Breast epithelium (tissue), 4 donors: ENCODE measurements around the gene KLHL36. TPM values are rescaled to one million over a fixed set of nuclear protein-coding genes. Genes with fewer than 3 reads are reported as not detected.

ENCODE experiments used
- DNase-seq, 2 donors: peaks; one replicate each; pipeline ENCODE4 v3.0.0-alpha.2; 2019; ENCODE audit warnings: low spot score in 2 of 2
- H3K27ac ChIP-seq, 2 donors: fragments of 200-600 bp; sonication (generic) in 1 of 2; one replicate each; pipeline ENCODE4 v1.5.1; 2016 to 2019; ENCODE audit warnings: mild to moderate bottlenecking in 1 of 2
- H3K27me3 ChIP-seq, 2 donors: fragments of 200-600 bp; sonication (generic) in 1 of 2; one replicate each; pipeline versions ENCODE4 v1.5.1 to v1.6.0; 2017 to 2019; ENCODE audit warnings: control low read depth in 1 of 2, mild to moderate bottlenecking in 1 of 2
- H3K36me3 ChIP-seq: fragments of 200-600 bp; one replicate; pipeline ENCODE4 v1.5.1; 2019
- H3K4me1 ChIP-seq, 2 donors: fragments of 200-600 bp; sonication (generic); one replicate each; pipeline ENCODE4 v1.5.1; 2016 to 2019; ENCODE audit warnings: control low read depth in 1 of 2
- H3K4me3 ChIP-seq, 3 donors: fragments of 200-600 bp; sonication (generic); 1 replicate in 2 of 3; 2 replicates in 1 of 3; pipeline ENCODE4 v1.5.1; 2016 to 2019; ENCODE audit warnings: mild to moderate bottlenecking in 3 of 3, moderate library complexity in 2 of 3
- H3K9me3 ChIP-seq, 2 donors: fragments of 200-600 bp; sonication (generic) in 1 of 2; one replicate each; pipeline ENCODE4 v1.5.1; 2016 to 2019; ENCODE audit warnings: control low read depth in 1 of 2
- CTCF ChIP-seq, 3 donors: fragments of 450-650 bp; IDR thresholded peaks; one replicate each; pipeline ENCODE4 v1.5.1; 2016 to 2017; ENCODE audit warnings: antibody characterized with exemption in 3 of 3, mild to moderate bottlenecking in 3 of 3, moderate library complexity in 3 of 3
- POLR2A ChIP-seq: fragments of 450-650 bp; IDR thresholded peaks from one replicate; pipeline ENCODE4 v1.6.1; 2016; ENCODE audit warnings: antibody characterized with exemption, mild to moderate bottlenecking, moderate library complexity
- POLR2AphosphoS5 ChIP-seq, 3 donors: sonication (generic); formaldehyde crosslinking; IDR thresholded peaks; one replicate each; pipeline ENCODE4 v1.6.1; 2017; ENCODE audit warnings: antibody characterized with exemption in 3 of 3
- intact Hi-C: fragments of 100-400 bp; cut with DNase I; formaldehyde crosslinking; loops from one replicate; pipeline ENCODE4 v1.15.1; 2023; ENCODE audit warnings: low total_unique reads
- total RNA-seq, 3 donors: library from RNA; depleted of rRNA; stranded (reverse); fragments of >200 nt; gene quantifications; one replicate each; pipeline ENCODE4 v1.1.0, GENCODE V29; 2016

The KLHL36 gene
- total RNA-seq, 3 donors from 2014 or later: 51.5 to 61.4 (median 59.4) TPM

- Histone ChIP-seq H3K4me3 (peak overlapping the region; percentile 70 to 97 (median 74)), H3K27ac (peak overlapping the region; percentile 75 to 98)
Measured at GRCh38 chr16:84649511-84649861, 1.2 kb downstream of the KLHL36 start.

GRCh38 chr16:84650062-84650991 lies 2.0 kb downstream of the KLHL36 start:
- H3K4me1 ChIP-seq: peaks cover 0 to 5% of the 10 kb centered on the region in 2 donors
- no peak for DNase-seq
- H3K27me3 ChIP-seq: no peaks in the 10 kb centered on the region
- no peaks in the 10 kb centered on the region for H3K9me3 ChIP-seq
- no peak for TF ChIP-seq POLR2AphosphoS5 (IDR thresholded peaks at IDR 0.05)
- TF ChIP-seq CTCF (IDR thresholded peaks at IDR 0.05): no peak
- no peak for TF ChIP-seq POLR2A
- H3K27ac ChIP-seq: peak overlapping the region; percentile 26 to 34
- intact Hi-C loops: no loop called here
- no peaks in the 10 kb centered on the region for H3K36me3 ChIP-seq
- H3K4me3 ChIP-seq: no peak overlapping the region

More at GRCh38 chr16:84649511-84649861, 1.2 kb downstream of the KLHL36 start:
- DNase-seq: no peak
- intact Hi-C loops: no loop called here
- no peaks in the 10 kb centered on the region for H3K27me3 ChIP-seq
- no peaks in the 10 kb centered on the region for H3K9me3 ChIP-seq
- no peaks in the 10 kb centered on the region for H3K36me3 ChIP-seq
- peaks cover 0 to 5% of the 10 kb centered on the region in 2 donors for H3K4me1 ChIP-seq
- no peak for TF ChIP-seq POLR2AphosphoS5 (IDR thresholded peaks at IDR 0.05)
- no peak for TF ChIP-seq CTCF (IDR thresholded peaks at IDR 0.05)
- TF ChIP-seq POLR2A: no peak

- DNase-seq: no peak
- H3K4me3 ChIP-seq: no peak overlapping the region
- no peak overlapping the region for H3K27ac ChIP-seq
- intact Hi-C loops: no loop called here
- TF ChIP-seq CTCF (IDR thresholded peaks at IDR 0.05) (no peak), POLR2A (no peak), POLR2AphosphoS5 (IDR thresholded peaks at IDR 0.05) (no peak)
- H3K27me3 ChIP-seq: no peaks in the 10 kb centered on the region
- peaks cover 0 to 5% of the 10 kb centered on the region in 2 donors for H3K4me1 ChIP-seq
- no peaks in the 10 kb centered on the region for H3K9me3 ChIP-seq
- H3K36me3 ChIP-seq: no peaks in the 10 kb centered on the region
Measured at GRCh38 chr16:84652566-84652965, 4.3 kb downstream of the KLHL36 start.

DNA sequence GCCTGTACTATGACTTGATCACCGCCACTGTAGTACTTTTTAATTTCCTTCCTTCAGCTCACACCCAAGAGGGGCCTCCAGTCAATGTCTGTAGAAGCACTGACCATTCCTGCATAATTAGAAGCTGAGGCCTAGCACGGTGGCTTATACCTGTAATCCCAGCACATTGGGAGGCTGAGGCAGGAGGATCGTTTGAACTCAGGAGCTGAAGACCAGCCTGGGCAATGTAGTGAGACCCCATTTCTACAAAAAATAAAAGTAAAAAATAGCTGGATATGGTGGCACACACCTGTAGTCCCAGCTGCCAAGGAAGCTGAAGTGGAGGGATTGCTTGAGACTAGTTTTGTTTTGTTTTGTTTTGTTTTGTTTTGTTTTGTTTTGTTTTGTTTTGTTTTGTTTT lies 5.9 kb downstream of the KLHL36 start:
- Histone ChIP-seq H3K27me3 (no peaks in the 10 kb centered on the region), H3K4me3 (no peak overlapping the region), H3K36me3 (no peaks in the 10 kb centered on the region), H3K4me1 (peaks cover 0 to 5% of the 10 kb centered on the region in 2 donors), H3K27ac (no peak overlapping the region), H3K9me3 (no peaks in the 10 kb centered on the region)
- intact Hi-C loops: no loop called here
- DNase-seq: no peak
- TF ChIP-seq POLR2A (no peak), CTCF (IDR thresholded peaks at IDR 0.05) (no peak), POLR2AphosphoS5 (IDR thresholded peaks at IDR 0.05) (no peak)

DNA sequence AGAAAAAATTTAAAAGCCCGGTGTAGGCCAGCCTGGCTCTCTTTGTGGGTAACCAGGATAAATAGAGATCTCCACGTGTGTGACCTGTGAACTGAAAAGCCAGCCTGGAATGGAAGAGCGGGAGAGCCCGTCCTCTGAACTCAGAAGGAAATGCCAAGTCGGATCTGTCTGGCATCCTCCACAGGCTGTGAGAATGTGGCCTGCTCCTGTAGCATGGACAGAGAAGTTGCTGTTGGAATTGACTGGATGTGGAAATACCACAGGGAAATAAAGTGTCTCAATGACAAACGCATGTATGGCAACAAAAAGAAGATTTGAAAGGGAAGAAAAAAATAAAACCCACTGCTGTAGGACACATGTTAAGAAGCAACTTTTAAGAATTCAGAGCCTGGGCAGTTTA lies 6.7 kb downstream of the KLHL36 start:
- H3K9me3 ChIP-seq: no peaks in the 10 kb centered on the region
- DNase-seq: no peak
- intact Hi-C loops: no loop called here
- no peak overlapping the region for H3K27ac ChIP-seq
- no peak overlapping the region for H3K4me3 ChIP-seq
- peaks cover 0 to 2% of the 10 kb centered on the region in 2 donors for H3K4me1 ChIP-seq
- no peak for TF ChIP-seq POLR2AphosphoS5 (IDR thresholded peaks at IDR 0.05)
- TF ChIP-seq CTCF (IDR thresholded peaks at IDR 0.05): no peak
- no peak for TF ChIP-seq POLR2A
- H3K27me3 ChIP-seq: no peaks in the 10 kb centered on the region
- H3K36me3 ChIP-seq: no peaks in the 10 kb centered on the region
